ENCODE measurements around the gene KCNIP4. TPM values are rescaled to one million over a fixed set of nuclear protein-coding genes. Genes with fewer than 3 reads are reported as not detected.

KCNIP4 gene
- total RNA-seq, 1 experiment from 2014 or later, result not detected

DNA sequence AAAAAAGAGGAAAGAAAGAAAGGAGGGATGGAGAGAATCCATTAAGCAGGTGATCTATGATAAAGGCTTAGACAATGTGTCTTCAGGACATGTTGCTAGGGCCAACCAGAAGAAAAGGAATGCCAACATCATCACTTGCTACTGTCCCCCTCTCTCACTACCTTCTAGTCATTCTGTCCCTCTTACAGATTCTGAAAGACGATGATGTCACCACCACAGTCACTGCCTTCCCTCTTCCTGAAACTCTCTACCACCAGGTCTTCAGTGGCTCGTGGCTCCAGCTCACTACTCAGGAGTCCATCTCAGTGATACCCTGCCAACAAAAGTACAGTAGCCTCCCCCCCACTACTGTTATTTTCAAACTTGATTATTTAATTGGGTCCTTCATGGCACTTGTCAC lies 64.0 kb downstream of the KCNIP4 start:
- DNase-seq, result no peak
- Histone ChIP-seq H3K4me2 (no peak overlapping the region), H3K36me3 (ENCODE audit: low read depth) (no peaks in the 10 kb centered on the region), H4K20me1 (ENCODE audit: insufficient read depth) (no peaks in the 10 kb centered on the region), H2AFZ (no peak overlapping the region), H3K27me3 (ENCODE audit: insufficient read depth, low read depth) (no peaks in the 10 kb centered on the region), H3K9me3 (ENCODE audit: insufficient read depth, low read depth) (no peaks in the 10 kb centered on the region), H3K27ac (no peak overlapping the region), H3F3A (ENCODE audit: insufficient read depth, low read depth) (no peaks in the 10 kb centered on the region), H3K79me2 (ENCODE audit: low read depth) (no peaks in the 10 kb centered on the region), H3K4me1 (replicated peaks; ENCODE audit: insufficient read depth) (no peaks in the 10 kb centered on the region), H3K9me2 (ENCODE audit: insufficient read depth) (no peaks in the 10 kb centered on the region), H3K4me3 (no peak overlapping the region)
- TF ChIP-seq EZH2 (IDR thresholded peaks at IDR 0.05; ENCODE audit: low read depth), result no peak
- TF ChIP-seq, protein P1, sequence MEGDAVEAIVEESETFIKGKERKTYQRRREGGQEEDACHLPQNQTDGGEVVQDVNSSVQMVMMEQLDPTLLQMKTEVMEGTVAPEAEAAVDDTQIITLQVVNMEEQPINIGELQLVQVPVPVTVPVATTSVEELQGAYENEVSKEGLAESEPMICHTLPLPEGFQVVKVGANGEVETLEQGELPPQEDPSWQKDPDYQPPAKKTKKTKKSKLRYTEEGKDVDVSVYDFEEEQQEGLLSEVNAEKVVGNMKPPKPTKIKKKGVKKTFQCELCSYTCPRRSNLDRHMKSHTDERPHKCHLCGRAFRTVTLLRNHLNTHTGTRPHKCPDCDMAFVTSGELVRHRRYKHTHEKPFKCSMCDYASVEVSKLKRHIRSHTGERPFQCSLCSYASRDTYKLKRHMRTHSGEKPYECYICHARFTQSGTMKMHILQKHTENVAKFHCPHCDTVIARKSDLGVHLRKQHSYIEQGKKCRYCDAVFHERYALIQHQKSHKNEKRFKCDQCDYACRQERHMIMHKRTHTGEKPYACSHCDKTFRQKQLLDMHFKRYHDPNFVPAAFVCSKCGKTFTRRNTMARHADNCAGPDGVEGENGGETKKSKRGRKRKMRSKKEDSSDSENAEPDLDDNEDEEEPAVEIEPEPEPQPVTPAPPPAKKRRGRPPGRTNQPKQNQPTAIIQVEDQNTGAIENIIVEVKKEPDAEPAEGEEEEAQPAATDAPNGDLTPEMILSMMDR (conservative IDR thresholded peaks at IDR 0.05), result no peak
- ChIA-PET CTCF (no interaction called here), POLR2A (ENCODE audit: unreplicated experiment) (no interaction called here)
- intact Hi-C loops (cut with micrococcal nuclease; ENCODE audit: unreplicated experiment), result no loop called here
- BruUV-seq (replicated peaks), result no TSS peak

DNA sequence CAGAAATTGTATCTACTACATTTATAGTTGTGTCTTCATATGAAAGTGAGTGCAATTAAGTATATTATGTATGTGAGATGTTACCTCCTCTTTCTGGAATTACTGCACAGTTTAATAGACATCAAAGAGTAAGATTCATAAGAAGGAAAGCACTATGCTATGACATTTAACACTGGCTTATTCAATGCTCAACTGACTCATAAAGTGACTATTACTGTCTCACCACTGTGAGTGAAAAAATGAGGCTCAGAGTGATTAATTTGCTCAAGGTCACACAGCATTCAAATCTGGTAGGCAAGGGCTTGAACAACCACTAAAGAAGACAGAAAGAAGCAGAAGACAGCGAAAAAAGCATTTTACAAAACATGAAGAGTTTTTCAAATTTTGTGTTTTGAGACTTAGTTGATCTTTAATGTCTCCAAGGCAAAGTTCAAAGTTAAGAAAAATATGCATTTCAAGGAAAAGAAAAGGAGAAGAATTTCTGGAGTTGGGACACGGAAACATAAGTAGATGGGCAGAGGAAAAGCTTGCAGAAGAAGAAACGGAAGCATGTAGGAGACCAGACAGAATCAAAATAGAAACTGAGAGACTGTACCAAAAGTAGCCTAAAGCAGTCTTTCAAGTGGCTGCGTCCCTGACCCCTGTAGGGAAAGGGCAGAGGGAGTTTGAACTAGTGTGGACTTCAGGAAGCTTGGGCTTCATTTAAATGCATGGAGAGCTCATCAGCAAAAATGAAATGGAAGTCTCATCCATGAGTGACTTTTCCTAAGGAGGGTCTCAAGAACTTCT lies 66.3 kb downstream of the KCNIP4 start:
- no peak for TF ChIP-seq EZH2 (IDR thresholded peaks at IDR 0.05; ENCODE audit: low read depth)
- TF ChIP-seq, protein P1 (conservative IDR thresholded peaks at IDR 0.05), result no peak
- H3K4me1 ChIP-seq (replicated peaks; ENCODE audit: insufficient read depth), result no peaks in the 10 kb centered on the region
- no peaks in the 10 kb centered on the region for H3K9me3 ChIP-seq (ENCODE audit: insufficient read depth, low read depth)
- H3K9me2 ChIP-seq (ENCODE audit: insufficient read depth), result no peaks in the 10 kb centered on the region
- intact Hi-C loops (cut with micrococcal nuclease; ENCODE audit: unreplicated experiment), result no loop called here
- H2AFZ ChIP-seq, result no peak overlapping the region
- no TSS peak for BruUV-seq (replicated peaks)
- H3F3A ChIP-seq (ENCODE audit: insufficient read depth, low read depth), result no peaks in the 10 kb centered on the region
- no peaks in the 10 kb centered on the region for H3K79me2 ChIP-seq (ENCODE audit: low read depth)
- ChIA-PET CTCF (no interaction called here), POLR2A (ENCODE audit: unreplicated experiment) (no interaction called here)
- no peak overlapping the region for H3K4me2 ChIP-seq
- no peak overlapping the region for H3K27ac ChIP-seq
- DNase-seq, result no peak
- no peak overlapping the region for H3K4me3 ChIP-seq
- H3K27me3 ChIP-seq (ENCODE audit: insufficient read depth, low read depth), result no peaks in the 10 kb centered on the region
- no peaks in the 10 kb centered on the region for H4K20me1 ChIP-seq (ENCODE audit: insufficient read depth)
- no peaks in the 10 kb centered on the region for H3K36me3 ChIP-seq (ENCODE audit: low read depth)

GRCh38 chr4:21879187-21879586 lies 69.4 kb downstream of the KCNIP4 start:
- Histone ChIP-seq H3K4me1 (replicated peaks; ENCODE audit: insufficient read depth) (no peaks in the 10 kb centered on the region), H2AFZ (no peak overlapping the region), H3K4me2 (no peak overlapping the region), H3K36me3 (ENCODE audit: low read depth) (no peaks in the 10 kb centered on the region), H3F3A (ENCODE audit: insufficient read depth, low read depth) (no peaks in the 10 kb centered on the region), H3K9me3 (ENCODE audit: insufficient read depth, low read depth) (no peaks in the 10 kb centered on the region), H3K27me3 (ENCODE audit: insufficient read depth, low read depth) (no peaks in the 10 kb centered on the region), H3K4me3 (no peak overlapping the region), H3K79me2 (ENCODE audit: low read depth) (no peaks in the 10 kb centered on the region), H3K9me2 (ENCODE audit: insufficient read depth) (no peaks in the 10 kb centered on the region), H3K27ac (no peak overlapping the region), H4K20me1 (ENCODE audit: insufficient read depth) (no peaks in the 10 kb centered on the region)
- DNase-seq, result peak in 1 of 2 experiments; percentile 2
- intact Hi-C loops (cut with micrococcal nuclease; ENCODE audit: unreplicated experiment), result no loop called here
- BruUV-seq (replicated peaks), result no TSS peak
- TF ChIP-seq, protein P1 (conservative IDR thresholded peaks at IDR 0.05), result no peak
- no peak for TF ChIP-seq EZH2 (IDR thresholded peaks at IDR 0.05; ENCODE audit: low read depth)
- CTCF ChIA-PET, result interaction anchor here (0.5 kb wide), 1 partner anchor 69 kb away, joined by 4 read pairs; the partner anchor contains the start of gene KCNIP4
- POLR2A ChIA-PET (ENCODE audit: unreplicated experiment), result no interaction called here
